Epithelial cell of proximal tubule (primary cell): ENCODE measurements around the gene CNR1. TPM values are rescaled to one million over a fixed set of nuclear protein-coding genes. Genes with fewer than 3 reads are reported as not detected.

ENCODE experiments used
- DNase-seq: peaks from one replicate; pipeline ENCODE4 v3.0.0-alpha.2; 2011; ENCODE audit warnings: low read depth
- H3K4me3 ChIP-seq: 2 replicates; pipeline ENCODE4 v1.5.1; 2011; ENCODE audit warnings: low read depth, mild to moderate bottlenecking, low read length
- total RNA-seq: library from RNA; depleted of rRNA; stranded (reverse); fragments of >200 nt; gene quantifications from 2 replicates; pipeline ENCODE4 v1.2.3, GENCODE V29; 2015
- TF ChIP-seq, protein P1 (sequence below): conservative IDR thresholded peaks from 2 replicates; pipeline ENCODE4 v1.5.1; 2012; ENCODE audit warnings: low read depth, mild to moderate bottlenecking, low read length

The CNR1 gene
- total RNA-seq, 1 donor from 2014 or later: 4.2 TPM

DNA sequence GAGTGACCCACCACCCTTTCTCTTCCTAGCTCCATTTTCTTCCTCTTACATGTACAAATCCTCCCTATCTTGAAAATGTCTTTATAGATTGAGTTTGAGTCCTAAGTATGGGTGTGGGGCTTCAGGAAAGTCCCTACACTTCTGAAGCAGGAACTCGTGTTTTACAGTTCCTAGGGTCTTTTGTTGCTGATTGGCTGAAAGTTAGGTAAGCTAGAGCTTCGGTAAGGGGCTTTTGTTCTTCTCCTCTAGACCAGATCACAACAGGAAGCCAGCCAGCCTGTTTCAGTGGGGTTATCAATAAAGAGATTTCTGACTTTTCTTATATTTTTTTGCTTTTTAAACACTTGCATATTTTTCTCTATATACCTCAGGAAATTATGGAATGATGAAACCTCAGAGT lies 51.3 kb downstream of the CNR1 start:
- H3K4me3 ChIP-seq: no peak overlapping the region
- no peak for DNase-seq
- TF ChIP-seq, protein P1, sequence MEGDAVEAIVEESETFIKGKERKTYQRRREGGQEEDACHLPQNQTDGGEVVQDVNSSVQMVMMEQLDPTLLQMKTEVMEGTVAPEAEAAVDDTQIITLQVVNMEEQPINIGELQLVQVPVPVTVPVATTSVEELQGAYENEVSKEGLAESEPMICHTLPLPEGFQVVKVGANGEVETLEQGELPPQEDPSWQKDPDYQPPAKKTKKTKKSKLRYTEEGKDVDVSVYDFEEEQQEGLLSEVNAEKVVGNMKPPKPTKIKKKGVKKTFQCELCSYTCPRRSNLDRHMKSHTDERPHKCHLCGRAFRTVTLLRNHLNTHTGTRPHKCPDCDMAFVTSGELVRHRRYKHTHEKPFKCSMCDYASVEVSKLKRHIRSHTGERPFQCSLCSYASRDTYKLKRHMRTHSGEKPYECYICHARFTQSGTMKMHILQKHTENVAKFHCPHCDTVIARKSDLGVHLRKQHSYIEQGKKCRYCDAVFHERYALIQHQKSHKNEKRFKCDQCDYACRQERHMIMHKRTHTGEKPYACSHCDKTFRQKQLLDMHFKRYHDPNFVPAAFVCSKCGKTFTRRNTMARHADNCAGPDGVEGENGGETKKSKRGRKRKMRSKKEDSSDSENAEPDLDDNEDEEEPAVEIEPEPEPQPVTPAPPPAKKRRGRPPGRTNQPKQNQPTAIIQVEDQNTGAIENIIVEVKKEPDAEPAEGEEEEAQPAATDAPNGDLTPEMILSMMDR: no peak

DNA sequence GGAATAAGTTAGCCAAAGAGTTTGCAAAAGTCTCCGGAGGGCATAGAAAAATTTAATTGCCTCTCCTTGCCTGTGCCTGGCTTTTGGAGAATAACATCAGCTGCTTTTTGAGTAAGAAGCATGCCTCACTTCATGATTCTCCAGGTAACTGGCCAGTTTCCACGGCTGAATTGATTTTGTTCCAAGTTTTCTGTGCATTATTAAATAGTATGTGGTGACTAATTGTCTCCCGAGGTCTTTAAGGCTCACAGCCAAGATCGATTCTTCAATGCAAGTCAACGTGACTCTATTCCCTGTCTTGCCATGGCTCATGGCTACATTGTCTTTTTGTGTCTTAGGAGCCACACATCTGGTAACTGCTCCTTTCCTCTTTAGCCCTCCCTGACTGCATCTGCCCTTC lies 54.2 kb downstream of the CNR1 start:
- DNase-seq: no peak
- TF ChIP-seq, protein P1: no peak
- H3K4me3 ChIP-seq: no peak overlapping the region

DNA sequence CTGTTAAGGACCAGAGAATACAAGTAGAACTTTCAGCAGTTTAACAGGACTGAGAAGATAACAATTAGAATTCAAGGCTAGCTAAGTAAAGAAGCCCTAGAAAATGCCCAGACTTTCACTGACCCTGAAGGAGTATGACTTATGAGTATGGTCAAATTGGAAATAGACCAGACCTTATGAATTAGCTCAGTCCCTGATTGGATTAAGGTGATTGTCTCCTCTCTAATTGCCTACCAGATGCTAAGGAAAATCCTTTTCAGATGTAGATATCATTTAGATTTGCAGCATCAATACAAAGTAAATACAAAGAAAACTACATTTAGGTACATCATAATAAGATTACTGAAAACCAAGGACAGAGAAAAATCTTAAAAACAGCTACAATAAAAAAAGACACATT lies 58.9 kb downstream of the CNR1 start:
- TF ChIP-seq, protein P1: no peak
- DNase-seq: no peak
- H3K4me3 ChIP-seq: no peak overlapping the region

DNA sequence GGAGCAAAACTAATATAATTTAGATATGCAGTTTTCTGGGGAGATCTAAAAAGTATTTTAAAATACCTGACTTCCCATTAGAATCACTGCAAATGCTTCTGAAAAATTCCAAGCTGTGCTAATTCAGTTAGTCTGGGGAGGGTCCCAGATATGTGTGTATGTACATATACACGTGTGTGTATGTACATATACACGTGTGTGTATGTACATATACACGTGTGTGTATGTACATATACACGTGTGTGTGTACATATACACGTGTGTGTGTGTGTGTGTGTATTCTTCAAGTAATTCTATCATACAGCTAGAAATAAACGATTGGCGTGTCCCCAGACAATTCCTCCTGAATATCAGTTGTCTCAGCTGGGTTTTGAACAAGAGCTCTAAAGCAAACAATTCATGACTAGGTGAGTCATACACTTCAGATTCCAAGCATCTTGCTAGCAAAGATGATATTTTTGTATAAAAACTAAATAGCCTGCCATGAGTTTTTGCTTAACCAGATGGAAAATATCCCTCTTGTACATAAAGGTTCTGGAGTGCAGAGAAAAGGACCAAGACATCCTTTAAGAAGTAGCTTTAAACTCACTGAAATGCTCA lies 60.3 kb downstream of the CNR1 start:
- no peak for DNase-seq
- H3K4me3 ChIP-seq: no peak overlapping the region
- TF ChIP-seq, protein P1: no peak

Other genes starting within 250 kb of the CNR1 start
- not detected in 2 replicates for gene SPACA1, start 118.5 kb downstream of the CNR1 start, total RNA-seq